ENCODE measurements around the gene FBXO39.

- TF ChIP-seq CTCF (IDR thresholded peaks at IDR 0.05) (no peak), POLR2A (IDR thresholded peaks at IDR 0.05) (no peak), EP300 (IDR thresholded peaks at IDR 0.05) (no peak)
These were observed 47.0 kb downstream of the FBXO39 start for GRCh38 chr17:6823011-6823442.

Data from tibial nerve (tissue), 4 donors.